Measurements from ENCODE around the gene SP100. TPM values are rescaled to one million over a fixed set of nuclear protein-coding genes. Genes with fewer than 3 reads are reported as not detected.

The SP100 gene
- total RNA-seq, 1 donor from 2014 or later = 8.3 TPM

GRCh38 chr2:230492107-230492506 is 76.1 kb downstream of the SP100 start:
- no peak for DNase-seq (ENCODE audit: low spot score)
- no peaks in the 10 kb centered on the region for H3K36me3 Mint-ChIP-seq (ENCODE audit: low read depth, unreplicated experiment)
- peaks cover 4% of the 10 kb centered on the region for H3K4me1 Mint-ChIP-seq (ENCODE audit: unreplicated experiment)
- H3K9me3 Mint-ChIP-seq (ENCODE audit: unreplicated experiment) = no peaks in the 10 kb centered on the region
- TF ChIP-seq, protein P1, sequence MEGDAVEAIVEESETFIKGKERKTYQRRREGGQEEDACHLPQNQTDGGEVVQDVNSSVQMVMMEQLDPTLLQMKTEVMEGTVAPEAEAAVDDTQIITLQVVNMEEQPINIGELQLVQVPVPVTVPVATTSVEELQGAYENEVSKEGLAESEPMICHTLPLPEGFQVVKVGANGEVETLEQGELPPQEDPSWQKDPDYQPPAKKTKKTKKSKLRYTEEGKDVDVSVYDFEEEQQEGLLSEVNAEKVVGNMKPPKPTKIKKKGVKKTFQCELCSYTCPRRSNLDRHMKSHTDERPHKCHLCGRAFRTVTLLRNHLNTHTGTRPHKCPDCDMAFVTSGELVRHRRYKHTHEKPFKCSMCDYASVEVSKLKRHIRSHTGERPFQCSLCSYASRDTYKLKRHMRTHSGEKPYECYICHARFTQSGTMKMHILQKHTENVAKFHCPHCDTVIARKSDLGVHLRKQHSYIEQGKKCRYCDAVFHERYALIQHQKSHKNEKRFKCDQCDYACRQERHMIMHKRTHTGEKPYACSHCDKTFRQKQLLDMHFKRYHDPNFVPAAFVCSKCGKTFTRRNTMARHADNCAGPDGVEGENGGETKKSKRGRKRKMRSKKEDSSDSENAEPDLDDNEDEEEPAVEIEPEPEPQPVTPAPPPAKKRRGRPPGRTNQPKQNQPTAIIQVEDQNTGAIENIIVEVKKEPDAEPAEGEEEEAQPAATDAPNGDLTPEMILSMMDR (IDR thresholded peaks at IDR 0.05; ENCODE audit: unreplicated experiment) = no peak
- H3K27ac Mint-ChIP-seq (ENCODE audit: unreplicated experiment) = no peak overlapping the region
- no peak overlapping the region for H3K4me3 Mint-ChIP-seq (ENCODE audit: unreplicated experiment)
- H3K27me3 Mint-ChIP-seq (ENCODE audit: unreplicated experiment) = no peaks in the 10 kb centered on the region

DNA sequence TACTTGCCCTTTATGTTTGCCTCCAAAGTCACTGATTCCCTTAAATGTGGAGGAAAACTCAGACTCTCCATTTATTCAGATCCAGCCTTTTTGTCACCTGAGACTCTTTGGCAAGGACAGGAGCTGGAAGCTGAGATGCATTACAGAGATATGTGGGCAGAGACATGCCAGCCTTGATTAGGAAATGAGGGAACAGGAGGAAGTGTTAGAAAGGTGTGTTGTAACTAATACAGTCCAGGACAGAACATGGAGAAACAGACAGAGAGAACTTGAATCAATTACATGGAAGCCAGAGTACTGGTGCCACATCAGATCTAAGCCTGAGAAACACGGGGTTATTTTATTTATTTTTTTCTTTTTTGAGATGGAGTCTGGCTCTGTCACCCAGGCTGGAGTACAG is 79.0 kb downstream of the SP100 start:
- Mint-ChIP-seq H3K27ac (ENCODE audit: unreplicated experiment) (no peak overlapping the region), H3K36me3 (ENCODE audit: low read depth, unreplicated experiment) (no peaks in the 10 kb centered on the region), H3K27me3 (ENCODE audit: unreplicated experiment) (no peaks in the 10 kb centered on the region), H3K9me3 (ENCODE audit: unreplicated experiment) (no peaks in the 10 kb centered on the region), H3K4me1 (ENCODE audit: unreplicated experiment) (peaks cover 4% of the 10 kb centered on the region), H3K4me3 (ENCODE audit: unreplicated experiment) (no peak overlapping the region)
- TF ChIP-seq, protein P1 (IDR thresholded peaks at IDR 0.05; ENCODE audit: unreplicated experiment) = no peak
- no peak for DNase-seq (ENCODE audit: low spot score)

GRCh38 chr2:230496891-230497290 is 80.9 kb downstream of the SP100 start:
- no peak overlapping the region for H3K4me3 Mint-ChIP-seq (ENCODE audit: unreplicated experiment)
- H3K36me3 Mint-ChIP-seq (ENCODE audit: low read depth, unreplicated experiment) = peaks cover 4% of the 10 kb centered on the region
- TF ChIP-seq, protein P1 (IDR thresholded peaks at IDR 0.05; ENCODE audit: unreplicated experiment) = no peak
- peaks cover 4% of the 10 kb centered on the region for H3K4me1 Mint-ChIP-seq (ENCODE audit: unreplicated experiment)
- no peak overlapping the region for H3K27ac Mint-ChIP-seq (ENCODE audit: unreplicated experiment)
- H3K9me3 Mint-ChIP-seq (ENCODE audit: unreplicated experiment) = no peaks in the 10 kb centered on the region
- H3K27me3 Mint-ChIP-seq (ENCODE audit: unreplicated experiment) = peaks cover 2% of the 10 kb centered on the region
- DNase-seq (ENCODE audit: low spot score) = no peak

GRCh38 chr2:230498506-230499107 is 82.6 kb downstream of the SP100 start:
- H3K36me3 Mint-ChIP-seq (ENCODE audit: low read depth, unreplicated experiment) = peaks cover 4% of the 10 kb centered on the region

DNA sequence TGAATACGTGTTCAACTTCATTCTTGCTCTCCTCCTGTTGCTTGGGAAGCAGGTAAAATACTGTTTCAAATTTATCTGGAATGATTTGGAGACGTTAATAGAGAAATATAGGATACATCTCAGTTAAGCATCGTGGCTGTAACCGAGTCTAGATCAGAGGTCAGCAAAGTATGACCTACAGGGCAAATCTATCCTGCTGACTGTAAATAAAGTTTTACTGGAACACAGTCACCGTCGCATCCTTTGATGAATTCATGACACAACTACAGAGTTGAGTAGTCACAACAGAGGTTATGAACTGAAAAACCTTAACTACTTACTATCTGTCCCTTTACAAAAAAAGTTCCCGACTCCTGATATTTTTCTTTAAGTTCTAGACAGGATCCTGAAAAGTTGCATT is 86.6 kb downstream of the SP100 start:
- peaks cover 2% of the 10 kb centered on the region for H3K27me3 Mint-ChIP-seq (ENCODE audit: unreplicated experiment)
- H3K4me1 Mint-ChIP-seq (ENCODE audit: unreplicated experiment) = no peaks in the 10 kb centered on the region
- DNase-seq (ENCODE audit: low spot score) = no peak
- H3K4me3 Mint-ChIP-seq (ENCODE audit: unreplicated experiment) = no peak overlapping the region
- peaks cover 4% of the 10 kb centered on the region for H3K36me3 Mint-ChIP-seq (ENCODE audit: low read depth, unreplicated experiment)
- TF ChIP-seq, protein P1 (IDR thresholded peaks at IDR 0.05; ENCODE audit: unreplicated experiment) = no peak
- no peak overlapping the region for H3K27ac Mint-ChIP-seq (ENCODE audit: unreplicated experiment)
- H3K9me3 Mint-ChIP-seq (ENCODE audit: unreplicated experiment) = no peaks in the 10 kb centered on the region

More at GRCh38 chr2:230498506-230499107, 82.6 kb downstream of the SP100 start:
- Mint-ChIP-seq H3K27me3 (ENCODE audit: unreplicated experiment) (peaks cover 2% of the 10 kb centered on the region), H3K9me3 (ENCODE audit: unreplicated experiment) (no peaks in the 10 kb centered on the region), H3K4me3 (ENCODE audit: unreplicated experiment) (no peak overlapping the region), H3K27ac (ENCODE audit: unreplicated experiment) (no peak overlapping the region), H3K4me1 (ENCODE audit: unreplicated experiment) (peaks cover 4% of the 10 kb centered on the region)
- TF ChIP-seq, protein P1 (IDR thresholded peaks at IDR 0.05; ENCODE audit: unreplicated experiment) = no peak
- DNase-seq (ENCODE audit: low spot score) = no peak

Data from endothelial cell (in vitro differentiated cells).